OCI-LY1 (cell line): ENCODE measurements around the gene LYPD8.

Experiments
- H2AFZ ChIP-seq: fragments of 200-600 bp; sonication (generic), shearing (Covaris generic); 2 replicates; pipeline ENCODE4 v1.6.0; 2014; ENCODE audit warnings: antibody characterized with exemption, mild to moderate bottlenecking, low read length
- H3F3A ChIP-seq: fragments of 200-600 bp; sonication (generic), shearing (Covaris generic); 2 replicates; pipeline ENCODE4 v1.6.0; 2014; ENCODE audit warnings: mild to moderate bottlenecking, antibody characterized with exemption, low read length, moderate library complexity; ENCODE audit not compliant: insufficient read depth
- H3K27ac ChIP-seq: fragments of 200-600 bp; sonication (generic); 2 replicates; pipeline ENCODE4 v1.5.1; 2014; ENCODE audit warnings: low read length, mixed run types, mild to moderate bottlenecking, low read depth; ENCODE audit not compliant: poor library complexity, severe bottlenecking
- H3K27me3 ChIP-seq: fragments of 200-600 bp; sonication (generic); 2 replicates; pipeline ENCODE4 v1.6.0; 2014; ENCODE audit warnings: antibody characterized with exemption, mild to moderate bottlenecking, low read length, moderate library complexity; ENCODE audit not compliant: insufficient read depth
- H3K36me3 ChIP-seq: fragments of 200-600 bp; sonication (generic); 2 replicates; pipeline ENCODE4 v1.6.1; 2014; ENCODE audit warnings: mild to moderate bottlenecking, antibody characterized with exemption, low read length, moderate library complexity, mixed read lengths; ENCODE audit not compliant: insufficient read depth
- H3K4me1 ChIP-seq: fragments of 200-600 bp; sonication (generic); 2 replicates; pipeline ENCODE4 v1.5.1; 2014; ENCODE audit warnings: mild to moderate bottlenecking, low read length, moderate library complexity; ENCODE audit not compliant: insufficient read depth, severe bottlenecking
- H3K4me2 ChIP-seq: fragments of 200-600 bp; sonication (generic), shearing (Covaris generic); 2 replicates; pipeline ENCODE4 v1.6.1; 2014; ENCODE audit warnings: low read length
- H3K4me3 ChIP-seq: fragments of 200-600 bp; sonication (generic); 2 replicates; pipeline ENCODE4 v1.5.1; 2014; ENCODE audit warnings: low read length, low read depth, mild to moderate bottlenecking, mixed read lengths; ENCODE audit not compliant: poor library complexity, severe bottlenecking
- H3K79me2 ChIP-seq: fragments of 200-600 bp; shearing (Covaris generic); 2 replicates; pipeline ENCODE4 v1.6.1; 2016; ENCODE audit warnings: mixed run types, low read length, mixed read lengths; ENCODE audit not compliant: insufficient read depth
- H3K9ac ChIP-seq: fragments of 200-600 bp; sonication (generic), shearing (Covaris generic); 2 replicates; pipeline ENCODE4 v1.6.1; 2014; ENCODE audit warnings: mild to moderate bottlenecking, low read length, mixed read lengths
- H3K9me2 ChIP-seq: fragments of 200-600 bp; sonication (generic), shearing (Covaris generic); 2 replicates; pipeline ENCODE4 v1.6.1; 2014; ENCODE audit warnings: low read depth, mild to moderate bottlenecking, low read length, mixed read lengths
- H3K9me3 ChIP-seq: fragments of 200-600 bp; shearing (Covaris generic); 2 replicates; pipeline ENCODE4 v1.6.1; 2014; ENCODE audit warnings: low read length, mixed read lengths
- H4K20me1 ChIP-seq: fragments of 200-600 bp; sonication (generic), shearing (Covaris generic); 2 replicates; pipeline ENCODE4 v1.6.0; 2016; ENCODE audit warnings: mild to moderate bottlenecking, low read length; ENCODE audit not compliant: insufficient read depth
- CTCF ChIP-seq: fragments of 200-600 bp; sonication (generic), shearing (Covaris generic); IDR thresholded peaks from 2 replicates; pipeline ENCODE4 v1.5.1; 2017; ENCODE audit warnings: mild to moderate bottlenecking, antibody characterized with exemption, low read length, moderate library complexity, mixed read lengths
- EZH2 ChIP-seq: fragments of 200-600 bp; sonication (generic), shearing (Covaris generic); IDR thresholded peaks from 2 replicates; pipeline ENCODE4 v1.8.0; 2017; ENCODE audit warnings: borderline replicate concordance, mixed run types, mild to moderate bottlenecking, antibody characterized with exemption, low read length, moderate library complexity, mixed read lengths

Gene LYPD8

GRCh38 chr1:248710305-248710900 lies 45.2 kb downstream of the LYPD8 start:
- TF ChIP-seq EZH2 (no peak), CTCF (no peak)

GRCh38 chr1:248704606-248705005 lies 51.0 kb downstream of the LYPD8 start:
- Histone ChIP-seq H3K79me2 (no peaks in the 10 kb centered on the region), H3K36me3 (no peaks in the 10 kb centered on the region), H3F3A (no peaks in the 10 kb centered on the region), H2AFZ (no peak overlapping the region), H4K20me1 (no peaks in the 10 kb centered on the region), H3K9me3 (no peaks in the 10 kb centered on the region), H3K9ac (no peak overlapping the region), H3K4me1 (no peaks in the 10 kb centered on the region), H3K27ac (no peak overlapping the region), H3K4me3 (no peak overlapping the region), H3K27me3 (no peaks in the 10 kb centered on the region; the same call in 1 of the 2 replicates), H3K9me2 (no peaks in the 10 kb centered on the region), H3K4me2 (no peak overlapping the region)
- TF ChIP-seq EZH2 (no peak), CTCF (no peak)

More at GRCh38 chr1:248710305-248710900, 45.2 kb downstream of the LYPD8 start:
- no peaks in the 10 kb centered on the region for H4K20me1 ChIP-seq
- H3K4me2 ChIP-seq = no peak overlapping the region
- no peaks in the 10 kb centered on the region for H3K36me3 ChIP-seq
- no peaks in the 10 kb centered on the region for H3F3A ChIP-seq
- H3K27me3 ChIP-seq = no peaks in the 10 kb centered on the region; the same call in 1 of the 2 replicates
- no peaks in the 10 kb centered on the region for H3K9me2 ChIP-seq
- H3K9me3 ChIP-seq = no peaks in the 10 kb centered on the region
- H3K4me3 ChIP-seq = no peak overlapping the region
- H3K9ac ChIP-seq = no peak overlapping the region
- no peaks in the 10 kb centered on the region for H3K4me1 ChIP-seq
- no peaks in the 10 kb centered on the region for H3K79me2 ChIP-seq
- H2AFZ ChIP-seq = no peak overlapping the region
- H3K27ac ChIP-seq = no peak overlapping the region

- TF ChIP-seq CTCF (peak; percentile 15; the same call in 1 of the 2 replicates), EZH2 (no peak)
- Histone ChIP-seq H3K27me3 (no peaks in the 10 kb centered on the region; the same call in 1 of the 2 replicates), H3F3A (no peaks in the 10 kb centered on the region), H3K9me2 (no peaks in the 10 kb centered on the region), H3K4me1 (no peaks in the 10 kb centered on the region), H4K20me1 (no peaks in the 10 kb centered on the region), H3K27ac (no peak overlapping the region), H3K9me3 (no peaks in the 10 kb centered on the region), H3K9ac (no peak overlapping the region), H2AFZ (no peak overlapping the region), H3K36me3 (no peaks in the 10 kb centered on the region), H3K4me2 (no peak overlapping the region), H3K79me2 (no peaks in the 10 kb centered on the region), H3K4me3 (no peak overlapping the region)
These were observed 51.9 kb downstream of the LYPD8 start for GRCh38 chr1:248703674-248704073.
